Measurements from ENCODE around the gene BGN. TPM values are rescaled to one million over a fixed set of nuclear protein-coding genes. Genes with fewer than 3 reads are reported as not detected.

BGN gene
- total and polyA plus RNA-seq, 4 donors = 77.9 to 161 (median 126) TPM

DNA sequence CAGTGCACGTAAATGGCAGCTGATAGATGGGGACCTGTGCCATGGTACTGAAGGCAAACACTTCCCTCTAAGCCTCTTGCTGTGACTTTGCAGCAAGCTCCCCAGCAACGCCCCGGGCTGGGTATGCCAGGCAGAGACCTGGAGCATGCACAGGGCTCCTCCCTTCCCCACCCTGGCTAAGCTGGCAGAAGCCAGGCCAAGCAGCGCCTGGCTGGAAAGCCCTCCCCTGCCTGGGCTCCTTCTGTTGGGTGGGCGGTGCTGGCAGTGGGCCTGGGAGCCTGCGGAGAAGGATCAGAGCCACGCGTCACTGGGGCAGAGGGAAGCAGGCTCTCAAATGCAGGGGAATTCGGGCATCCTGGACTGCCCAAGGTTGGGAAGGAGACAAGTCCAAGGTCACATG, 26.3 kb downstream of the BGN start:
- Histone ChIP-seq H3K9me3 (ENCODE audit: control insufficient read depth in 4 of 4, insufficient read depth in 3 of 4, low read length in 3 of 4) (peaks cover 0 to 5% (median 0%) of the 10 kb centered on the region in 4 donors), H3K4me1 (ENCODE audit: control insufficient read depth in 5 of 5, insufficient read depth in 5 of 5, low read length in 5 of 5) (no peaks in the 10 kb centered on the region), H3K4me3 (no peak overlapping the region), H3K36me3 (ENCODE audit: control insufficient read depth in 4 of 4, insufficient read depth in 4 of 4, low read length in 4 of 4) (no peaks in the 10 kb centered on the region), H3K27ac (ENCODE audit: low read depth in 1 of 2, low read length in 1 of 2) (no peak overlapping the region), H3K27me3 (ENCODE audit: control insufficient read depth in 3 of 3, insufficient read depth in 3 of 3, low read length in 2 of 3) (peaks cover 13 to 27% (median 19%) of the 10 kb centered on the region in 3 donors), H3K9ac (ENCODE audit: insufficient read depth in 1 of 2, low read length in 2 of 2) (no peak overlapping the region)
- 53 to 60% methylated on average over 3 to 9 of the region's 9 CpGs for WGBS, 2 donors
- no peak for ATAC-seq (ENCODE audit: insufficient read depth, low FRiP score)
- DNase-seq = no peak
- TF ChIP-seq, protein P1, sequence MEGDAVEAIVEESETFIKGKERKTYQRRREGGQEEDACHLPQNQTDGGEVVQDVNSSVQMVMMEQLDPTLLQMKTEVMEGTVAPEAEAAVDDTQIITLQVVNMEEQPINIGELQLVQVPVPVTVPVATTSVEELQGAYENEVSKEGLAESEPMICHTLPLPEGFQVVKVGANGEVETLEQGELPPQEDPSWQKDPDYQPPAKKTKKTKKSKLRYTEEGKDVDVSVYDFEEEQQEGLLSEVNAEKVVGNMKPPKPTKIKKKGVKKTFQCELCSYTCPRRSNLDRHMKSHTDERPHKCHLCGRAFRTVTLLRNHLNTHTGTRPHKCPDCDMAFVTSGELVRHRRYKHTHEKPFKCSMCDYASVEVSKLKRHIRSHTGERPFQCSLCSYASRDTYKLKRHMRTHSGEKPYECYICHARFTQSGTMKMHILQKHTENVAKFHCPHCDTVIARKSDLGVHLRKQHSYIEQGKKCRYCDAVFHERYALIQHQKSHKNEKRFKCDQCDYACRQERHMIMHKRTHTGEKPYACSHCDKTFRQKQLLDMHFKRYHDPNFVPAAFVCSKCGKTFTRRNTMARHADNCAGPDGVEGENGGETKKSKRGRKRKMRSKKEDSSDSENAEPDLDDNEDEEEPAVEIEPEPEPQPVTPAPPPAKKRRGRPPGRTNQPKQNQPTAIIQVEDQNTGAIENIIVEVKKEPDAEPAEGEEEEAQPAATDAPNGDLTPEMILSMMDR (IDR thresholded peaks at IDR 0.05; ENCODE audit: control extremely low read depth, extremely low read depth) = no peak

DNA sequence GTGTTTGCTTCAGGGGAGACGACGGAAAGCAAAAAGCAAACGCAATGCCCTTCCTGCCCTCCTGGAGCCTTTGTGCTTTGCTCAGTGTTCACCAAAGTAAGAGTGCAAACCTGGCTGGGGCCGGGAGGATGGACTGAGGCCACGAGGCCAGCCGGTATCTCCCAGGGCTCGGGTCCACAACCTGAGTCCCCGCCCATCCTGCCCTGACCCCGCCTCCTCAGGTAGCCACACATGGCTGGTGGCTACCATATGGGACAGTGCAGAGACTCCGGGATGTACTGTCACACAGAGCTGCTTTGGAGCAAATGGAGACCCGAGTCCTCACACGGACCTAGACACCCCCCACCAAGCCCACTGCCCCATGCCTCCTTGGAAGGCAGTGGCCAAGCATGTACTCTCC, 27.5 kb downstream of the BGN start:
- WGBS, 2 donors = 49 to 50% methylated on average over 12 of the region's 12 CpGs
- H3K27me3 ChIP-seq (ENCODE audit: control insufficient read depth in 3 of 3, insufficient read depth in 3 of 3, low read length in 2 of 3) = peaks cover 11 to 18% (median 13%) of the 10 kb centered on the region in 3 donors
- DNase-seq = no peak
- no peaks in the 10 kb centered on the region for H3K36me3 ChIP-seq (ENCODE audit: control insufficient read depth in 4 of 4, insufficient read depth in 4 of 4, low read length in 4 of 4)
- H3K27ac ChIP-seq (ENCODE audit: low read depth in 1 of 2, low read length in 1 of 2) = no peak overlapping the region
- TF ChIP-seq, protein P1 (IDR thresholded peaks at IDR 0.05; ENCODE audit: control extremely low read depth, extremely low read depth) = no peak
- peaks cover 0 to 3% (median 0%) of the 10 kb centered on the region in 4 donors for H3K9me3 ChIP-seq (ENCODE audit: control insufficient read depth in 4 of 4, insufficient read depth in 3 of 4, low read length in 3 of 4)
- no peaks in the 10 kb centered on the region for H3K4me1 ChIP-seq (ENCODE audit: control insufficient read depth in 5 of 5, insufficient read depth in 5 of 5, low read length in 5 of 5)
- H3K4me3 ChIP-seq = no peak overlapping the region
- no peak overlapping the region for H3K9ac ChIP-seq (ENCODE audit: insufficient read depth in 1 of 2, low read length in 2 of 2)
- no peak for ATAC-seq (ENCODE audit: insufficient read depth, low FRiP score)

DNA sequence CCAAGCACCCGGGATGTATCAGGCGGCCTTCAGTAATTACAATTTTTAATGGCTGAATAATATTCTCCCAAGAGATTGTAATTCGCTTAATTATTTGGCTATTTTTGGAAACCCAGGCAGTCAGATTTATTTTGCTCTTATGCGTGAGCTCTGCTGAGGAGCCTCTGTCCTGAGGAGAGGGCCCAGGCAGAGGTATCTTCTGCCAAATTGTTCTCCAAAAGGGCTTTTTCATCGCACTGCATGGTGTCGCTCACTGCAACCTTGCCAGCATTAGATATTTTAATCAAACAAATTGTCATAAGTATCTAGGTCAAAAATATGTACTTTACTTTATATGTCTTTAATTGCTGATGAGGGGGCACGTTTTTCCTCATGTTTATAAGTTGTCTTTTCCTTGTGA, 28.5 kb downstream of the BGN start:
- DNase-seq = no peak
- ATAC-seq (ENCODE audit: insufficient read depth, low FRiP score) = no peak
- Histone ChIP-seq H3K9ac (ENCODE audit: insufficient read depth in 1 of 2, low read length in 2 of 2) (no peak overlapping the region), H3K4me1 (ENCODE audit: control insufficient read depth in 5 of 5, insufficient read depth in 5 of 5, low read length in 5 of 5) (no peaks in the 10 kb centered on the region), H3K27me3 (ENCODE audit: control insufficient read depth in 3 of 3, insufficient read depth in 3 of 3, low read length in 2 of 3) (peaks cover 8 to 16% (median 11%) of the 10 kb centered on the region in 3 donors), H3K36me3 (ENCODE audit: control insufficient read depth in 4 of 4, insufficient read depth in 4 of 4, low read length in 4 of 4) (no peaks in the 10 kb centered on the region), H3K27ac (ENCODE audit: low read depth in 1 of 2, low read length in 1 of 2) (no peak overlapping the region), H3K4me3 (no peak overlapping the region), H3K9me3 (ENCODE audit: control insufficient read depth in 4 of 4, insufficient read depth in 3 of 4, low read length in 3 of 4) (peaks cover 0 to 3% (median 0%) of the 10 kb centered on the region in 4 donors)
- TF ChIP-seq, protein P1 (IDR thresholded peaks at IDR 0.05; ENCODE audit: control extremely low read depth, extremely low read depth) = no peak
- 78 to 90% methylated on average over 7 of the region's 7 CpGs for WGBS, 2 donors

DNA sequence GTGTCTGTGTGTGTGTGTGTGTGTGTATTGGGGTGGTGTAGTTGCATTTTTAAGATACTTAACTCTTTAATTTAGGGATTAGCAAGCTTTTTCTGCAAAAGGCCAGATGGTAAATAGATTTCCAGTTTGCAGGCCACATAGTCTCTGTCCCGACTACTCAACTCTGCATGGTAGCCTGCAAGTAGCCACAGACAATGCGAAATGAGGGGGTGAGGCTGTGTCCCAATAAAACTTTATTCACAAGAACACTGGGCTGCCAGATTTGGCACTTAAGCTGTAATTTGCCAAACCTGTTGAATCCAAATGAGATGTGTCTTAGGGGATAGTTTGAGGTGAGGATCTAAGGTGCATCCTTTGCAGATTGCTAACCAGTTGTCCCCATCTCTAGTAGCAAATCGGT, 29.5 kb downstream of the BGN start:
- TF ChIP-seq, protein P1 (IDR thresholded peaks at IDR 0.05; ENCODE audit: control extremely low read depth, extremely low read depth) = no peak
- Histone ChIP-seq H3K4me1 (ENCODE audit: control insufficient read depth in 5 of 5, insufficient read depth in 5 of 5, low read length in 5 of 5) (no peaks in the 10 kb centered on the region), H3K27ac (ENCODE audit: low read depth in 1 of 2, low read length in 1 of 2) (no peak overlapping the region), H3K36me3 (ENCODE audit: control insufficient read depth in 4 of 4, insufficient read depth in 4 of 4, low read length in 4 of 4) (no peaks in the 10 kb centered on the region), H3K27me3 (ENCODE audit: control insufficient read depth in 3 of 3, insufficient read depth in 3 of 3, low read length in 2 of 3) (peaks cover 4 to 8% (median 6%) of the 10 kb centered on the region in 3 donors), H3K4me3 (no peak overlapping the region), H3K9ac (ENCODE audit: insufficient read depth in 1 of 2, low read length in 2 of 2) (no peak overlapping the region), H3K9me3 (ENCODE audit: control insufficient read depth in 4 of 4, insufficient read depth in 3 of 4, low read length in 3 of 4) (peaks cover 0 to 3% (median 0%) of the 10 kb centered on the region in 4 donors)
- 84 to 85% methylated on average over 3 of the region's 3 CpGs for WGBS, 2 donors
- no peak for DNase-seq
- ATAC-seq (ENCODE audit: insufficient read depth, low FRiP score) = no peak

Data from lung (tissue), 12 donors.